Spleen (tissue), 7 donors: Measurements from ENCODE around the gene WBP4.

ENCODE experiments used
- CTCF ChIP-seq, 11 experiments: fragments of 200-600 bp in 7 of 11; fragments of 450-650 bp in 4 of 11; sonication (generic) in 4 of 11; IDR thresholded peaks in 8 of 11; conservative IDR thresholded peaks in 3 of 11; 1 replicate in 7 of 11; 2 replicates in 4 of 11; pipeline versions ENCODE4 v1.4.0 to v1.8.0; 2016 to 2021; ENCODE audit warnings: antibody characterized with exemption in 11 of 11, inconsistent platforms in 4 of 11, mild to moderate bottlenecking in 1 of 11
- POLR2A ChIP-seq, 3 donors: fragments of 450-650 bp; IDR thresholded peaks; one replicate each; pipeline ENCODE4 v1.5.1; 2017; ENCODE audit warnings: antibody characterized with exemption in 3 of 3, mild to moderate bottlenecking in 1 of 3
- donor health status: DM: no; HTN: no; CAD: no; lungs with moderate emphysema.
- donor health status: DM: no; HTN: no; CAD: no.
- donor health status: DM: no; HTN: no; CAD: no.

DNA sequence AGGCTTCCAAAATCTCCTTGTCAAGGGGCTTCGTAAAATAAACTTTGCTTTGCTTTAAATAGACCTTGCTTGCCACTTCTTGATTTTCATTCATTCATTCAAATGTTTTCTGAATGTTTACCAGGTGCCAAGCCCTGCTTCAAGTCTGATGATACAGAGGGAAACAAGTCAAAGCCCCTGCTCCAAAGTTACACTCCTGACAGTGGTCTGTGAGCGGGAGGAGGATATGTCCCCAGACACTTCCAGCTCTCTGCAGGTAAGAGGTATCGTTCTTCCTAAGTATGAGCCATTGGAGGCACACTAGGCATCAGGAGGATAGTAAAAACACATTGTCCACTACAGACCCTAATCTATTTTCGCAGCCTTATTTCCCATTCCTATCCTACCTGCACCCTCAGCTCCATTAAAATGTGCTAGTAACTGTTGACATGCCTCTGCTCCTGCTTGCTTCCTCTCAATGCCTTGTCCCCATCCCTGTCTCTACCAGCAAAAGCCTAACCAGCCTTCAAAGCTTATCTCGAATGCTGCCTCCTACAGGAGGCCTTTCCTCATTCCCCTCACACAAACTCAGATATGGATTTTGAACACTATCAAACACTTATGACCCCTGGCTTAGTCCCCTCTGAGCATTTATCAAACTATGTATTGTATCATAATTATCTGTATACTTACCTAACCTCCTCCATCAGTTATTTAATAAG lies 6.2 kb upstream of the WBP4 start:
- TF ChIP-seq CTCF (IDR thresholded peaks at IDR 0.05 in 8 of 11, conservative IDR thresholded peaks at IDR 0.05 in 3 of 11) (peak in 2 of 11 experiments; percentile 12 to 20), POLR2A (IDR thresholded peaks at IDR 0.05) (no peak)
